ENCODE measurements around the gene HBEGF. TPM values are rescaled to one million over a fixed set of nuclear protein-coding genes. Genes with fewer than 3 reads are reported as not detected.

The HBEGF gene
- total RNA-seq, 1 experiment from 2014 or later, result 2.4 TPM

GRCh38 chr5:140294753-140295152 is 51.6 kb downstream of the HBEGF start:
- Histone ChIP-seq H3K23me2 (ENCODE audit: insufficient read length, low read depth, low read length, poor library complexity, severe bottlenecking) (no peaks in the 10 kb centered on the region), H4K8ac (replicated peaks; ENCODE audit: insufficient read length, low read depth, low read length) (no peak overlapping the region), H2BK20ac (ENCODE audit: low read depth, low read length, poor library complexity, severe bottlenecking) (no peak overlapping the region), H3K9ac (ENCODE audit: extremely low read depth, insufficient read length, low read length) (no peak overlapping the region), H4K20me1 (ENCODE audit: control insufficient read depth, insufficient read depth, insufficient read length) (no peaks in the 10 kb centered on the region), H3K4ac (ENCODE audit: low read depth, low read length) (no peak overlapping the region), H2BK12ac (ENCODE audit: insufficient read length, low read depth, low read length) (no peak overlapping the region), H2AFZ (ENCODE audit: low read length) (no peak overlapping the region), H3K9me3 (ENCODE audit: control insufficient read depth, low read depth, low read length) (no peaks in the 10 kb centered on the region), H3T11ph (ENCODE audit: low read length) (no peak overlapping the region), H2BK120ac (ENCODE audit: low read depth, low read length, poor library complexity, severe bottlenecking) (no peak overlapping the region), H3K56ac (ENCODE audit: insufficient read length, low read depth, low read length) (no peak overlapping the region), H2BK5ac (ENCODE audit: insufficient read length, low read length) (no peak overlapping the region), H4K91ac (ENCODE audit: insufficient read length, low read depth, low read length) (no peak overlapping the region), H3K79me1 (ENCODE audit: insufficient read depth, low read depth, low read length, poor library complexity, severe bottlenecking) (peaks cover 2% of the 10 kb centered on the region), H3K79me2 (ENCODE audit: insufficient read depth, low read length) (peaks cover 5% of the 10 kb centered on the region; the same call in 1 of the 2 replicates), H4K5ac (ENCODE audit: insufficient read length, low read depth, low read length) (no peak overlapping the region), H2AK5ac (ENCODE audit: insufficient read length, low read length) (no peak overlapping the region), H3K14ac (ENCODE audit: insufficient read depth, low read length) (no peak overlapping the region), H3K23ac (ENCODE audit: insufficient read length, low read depth, low read length) (no peak overlapping the region), H3K18ac (ENCODE audit: insufficient read length, low read depth, low read length) (no peak overlapping the region), H2BK15ac (ENCODE audit: low read depth, low read length) (no peak overlapping the region), H3K4me2 (ENCODE audit: insufficient read depth, insufficient read length, low read length) (no peak overlapping the region), H3K4me1 (ENCODE audit: insufficient read depth, low read length) (no peaks in the 10 kb centered on the region), H3K27me3 (ENCODE audit: insufficient read depth, low read length) (no peaks in the 10 kb centered on the region), H3K27ac (ENCODE audit: insufficient read length, low read depth, low read length) (no peak overlapping the region)
- no CpG with 5 or more reads among the region's 2 CpGs for WGBS (ENCODE audit: extremely low coverage, insufficient read length, low lambda C conversion rate)
- Mint-ChIP-seq H3K36me3 (ENCODE audit: insufficient read depth in 1 of 3, low read depth in 3 of 3) (peaks cover 3 to 14% (median 14%) of the 10 kb centered on the region in 3 experiments; a peak in 6 of 7 replicates), H3K9me3 (no peaks in the 10 kb centered on the region), H3K27ac (no peak overlapping the region), H3K4me1 (peaks cover 0 to 19% of the 10 kb centered on the region in 2 experiments; a peak in 3 of 4 replicates), H3K27me3 (ENCODE audit: low read depth) (no peaks in the 10 kb centered on the region), H3K4me3 (no peak overlapping the region)
- DNase-seq, result no peak
- no peak for TF ChIP-seq CTCF (conservative IDR thresholded peaks at IDR 0.05)

All from H9 (cell line).